ENCODE measurements around the gene KCNC3. TPM values are rescaled to one million over a fixed set of nuclear protein-coding genes. Genes with fewer than 3 reads are reported as not detected.

KCNC3 gene
- total RNA-seq (1 to 10 TPM; 1.6 to 3.2 TPM), polyA plus RNA-seq (under 1 TPM; 0.15 to 0.88 TPM)
- long read RNA-seq, donor 1, partial matches to known transcripts, result 0 of 1 reads
- long read RNA-seq, donor 1, other reads (novel, unspliced or antisense), result 1 of 1 reads
- long read RNA-seq, donor 2, partial matches to known transcripts, result 1 of 3 reads
- long read RNA-seq, donor 2, other reads (novel, unspliced or antisense), result 2 of 3 reads

- Histone ChIP-seq H3K27me3 (ENCODE audit: control insufficient read depth in 1 of 2, insufficient read depth in 2 of 2, low read length in 1 of 2) (no peaks in the 10 kb centered on the region), H3K9me3 (ENCODE audit: control insufficient read depth, low read length) (no peaks in the 10 kb centered on the region), H3K4me1 (ENCODE audit: control insufficient read depth in 1 of 2, insufficient read depth in 2 of 2, low read length in 2 of 2) (no peaks in the 10 kb centered on the region), H3K27ac (ENCODE audit: low read depth in 1 of 2, low read length in 2 of 2) (no peak within 1 kb of the TSS), H3K36me3 (ENCODE audit: control insufficient read depth in 1 of 2, insufficient read depth in 2 of 2, low read length in 1 of 2) (no peaks in the 10 kb centered on the region), H3K4me3 (ENCODE audit: low read length in 2 of 2) (peak within 1 kb of the TSS in 1 of 2 donors; percentile 30)
- intact Hi-C loops (cut with DNase I), result loop anchor here in 1 of 2 donors (10.0 kb wide), 1 partner anchor 185 kb away; no protein-coding TSS in a partner anchor
- 1% methylated on average over 38 to 43 of the region's 43 CpGs for WGBS, 2 donors
- ATAC-seq (ENCODE audit: low FRiP score) (peak; percentile 91), DNase-seq (peak; percentile 99 to 100)
These were observed at the start of gene KCNC3 for GRCh38 chr19:50329146-50329925. Gene KCNC3 (minus strand): TSS chr19:50329377. CDS start chr19:50329082, 295 bp downstream.

GRCh38 chr19:50378863-50379236 lies 49.7 kb upstream of the KCNC3 start:
- no peak for ATAC-seq (ENCODE audit: low FRiP score)
- Histone ChIP-seq H3K27ac (ENCODE audit: low read depth in 1 of 2, low read length in 2 of 2) (no peak overlapping the region), H3K4me3 (ENCODE audit: low read length in 2 of 2) (no peak overlapping the region), H3K9me3 (ENCODE audit: control insufficient read depth, low read length) (no peaks in the 10 kb centered on the region), H3K4me1 (ENCODE audit: control insufficient read depth in 1 of 2, insufficient read depth in 2 of 2, low read length in 2 of 2) (no peaks in the 10 kb centered on the region), H3K36me3 (ENCODE audit: control insufficient read depth in 1 of 2, insufficient read depth in 2 of 2, low read length in 1 of 2) (peaks cover 0 to 14% of the 10 kb centered on the region in 2 donors), H3K27me3 (ENCODE audit: control insufficient read depth in 1 of 2, insufficient read depth in 2 of 2, low read length in 1 of 2) (no peaks in the 10 kb centered on the region)
- intact Hi-C loops (cut with DNase I), result no loop called here
- DNase-seq, result no peak
- 91% methylated on average over 10 of the region's 10 CpGs for WGBS, 2 donors

DNA sequence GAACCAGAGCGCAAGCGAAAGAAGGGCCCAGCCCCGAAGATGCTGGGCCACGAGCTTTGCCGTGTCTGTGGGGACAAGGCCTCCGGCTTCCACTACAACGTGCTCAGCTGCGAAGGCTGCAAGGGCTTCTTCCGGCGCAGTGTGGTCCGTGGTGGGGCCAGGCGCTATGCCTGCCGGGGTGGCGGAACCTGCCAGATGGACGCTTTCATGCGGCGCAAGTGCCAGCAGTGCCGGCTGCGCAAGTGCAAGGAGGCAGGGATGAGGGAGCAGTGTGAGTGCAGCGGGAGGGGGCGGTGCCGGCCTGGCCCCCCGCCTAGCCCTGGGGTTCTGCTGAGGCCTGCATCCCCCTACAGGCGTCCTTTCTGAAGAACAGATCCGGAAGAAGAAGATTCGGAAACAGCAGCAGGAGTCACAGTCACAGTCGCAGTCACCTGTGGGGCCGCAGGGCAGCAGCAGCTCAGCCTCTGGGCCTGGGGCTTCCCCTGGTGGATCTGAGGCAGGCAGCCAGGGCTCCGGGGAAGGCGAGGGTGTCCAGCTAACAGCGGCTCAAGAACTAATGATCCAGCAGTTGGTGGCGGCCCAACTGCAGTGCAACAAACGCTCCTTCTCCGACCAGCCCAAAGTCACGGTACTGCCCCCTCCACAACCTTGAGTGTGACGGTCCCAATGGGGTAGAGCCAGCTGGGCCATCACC lies 49.1 kb upstream of the KCNC3 start:
- intact Hi-C loops (cut with DNase I), result no loop called here
- Histone ChIP-seq H3K4me1 (ENCODE audit: control insufficient read depth in 1 of 2, insufficient read depth in 2 of 2, low read length in 2 of 2) (no peaks in the 10 kb centered on the region), H3K27ac (ENCODE audit: low read depth in 1 of 2, low read length in 2 of 2) (no peak overlapping the region), H3K9me3 (ENCODE audit: control insufficient read depth, low read length) (no peaks in the 10 kb centered on the region), H3K4me3 (ENCODE audit: low read length in 2 of 2) (no peak overlapping the region), H3K36me3 (ENCODE audit: control insufficient read depth in 1 of 2, insufficient read depth in 2 of 2, low read length in 1 of 2) (peaks cover 0 to 14% of the 10 kb centered on the region in 2 donors), H3K27me3 (ENCODE audit: control insufficient read depth in 1 of 2, insufficient read depth in 2 of 2, low read length in 1 of 2) (no peaks in the 10 kb centered on the region)
- ATAC-seq (ENCODE audit: low FRiP score) (no peak), DNase-seq (no peak)
- 92 to 94% methylated on average over 36 of the region's 36 CpGs for WGBS, 2 donors

DNA sequence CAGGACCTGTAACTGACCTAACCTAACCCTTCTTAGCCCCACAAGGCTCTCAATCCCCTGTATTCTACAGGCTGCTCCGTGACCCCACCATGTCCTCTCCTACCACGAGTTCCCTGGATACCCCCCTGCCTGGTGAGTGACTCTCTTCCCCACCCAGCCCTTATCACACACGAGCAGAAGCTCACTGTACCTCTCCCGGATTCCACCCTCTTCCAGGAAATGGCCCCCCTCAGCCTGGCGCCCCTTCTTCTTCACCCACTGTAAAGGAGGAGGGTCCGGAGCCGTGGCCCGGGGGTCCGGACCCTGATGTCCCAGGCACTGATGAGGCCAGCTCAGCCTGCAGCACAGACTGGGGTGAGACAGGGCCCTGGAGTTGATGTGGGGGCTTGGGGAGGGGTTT lies 48.3 kb upstream of the KCNC3 start:
- no peak overlapping the region for H3K27ac ChIP-seq (ENCODE audit: low read depth in 1 of 2, low read length in 2 of 2)
- DNase-seq, result no peak
- intact Hi-C loops (cut with DNase I), result no loop called here
- H3K36me3 ChIP-seq (ENCODE audit: control insufficient read depth in 1 of 2, insufficient read depth in 2 of 2, low read length in 1 of 2), result peaks cover 0 to 14% of the 10 kb centered on the region in 2 donors
- no peaks in the 10 kb centered on the region for H3K9me3 ChIP-seq (ENCODE audit: control insufficient read depth, low read length)
- H3K4me3 ChIP-seq (ENCODE audit: low read length in 2 of 2), result no peak overlapping the region
- H3K27me3 ChIP-seq (ENCODE audit: control insufficient read depth in 1 of 2, insufficient read depth in 2 of 2, low read length in 1 of 2), result no peaks in the 10 kb centered on the region
- ATAC-seq (ENCODE audit: low FRiP score), result no peak
- H3K4me1 ChIP-seq (ENCODE audit: control insufficient read depth in 1 of 2, insufficient read depth in 2 of 2, low read length in 2 of 2), result no peaks in the 10 kb centered on the region
- WGBS, 2 donors, result 66 to 78% methylated on average over 9 of the region's 9 CpGs

DNA sequence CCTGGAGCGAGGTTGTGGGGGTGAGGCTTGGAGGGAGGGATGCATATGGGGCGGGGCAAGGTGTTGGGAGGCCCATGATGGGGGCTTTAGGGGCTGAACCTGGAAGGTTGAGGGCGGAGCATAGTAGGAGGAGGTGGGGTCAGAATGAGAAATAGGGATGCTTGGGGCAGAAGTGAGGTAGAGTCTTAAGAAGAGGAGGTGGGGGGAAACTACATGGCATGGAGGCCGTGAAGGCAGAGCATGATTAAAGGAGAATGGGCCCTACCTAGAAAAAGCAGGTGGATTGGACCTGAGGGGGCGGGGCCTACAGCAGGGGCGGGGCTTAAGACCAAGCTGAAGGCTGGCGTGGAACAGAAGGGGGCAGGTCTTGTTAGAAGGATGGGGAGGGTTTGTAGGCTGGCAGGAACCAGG lies 47.9 kb upstream of the KCNC3 start:
- Histone ChIP-seq H3K9me3 (ENCODE audit: control insufficient read depth, low read length) (no peaks in the 10 kb centered on the region), H3K4me1 (ENCODE audit: control insufficient read depth in 1 of 2, insufficient read depth in 2 of 2, low read length in 2 of 2) (no peaks in the 10 kb centered on the region), H3K27me3 (ENCODE audit: control insufficient read depth in 1 of 2, insufficient read depth in 2 of 2, low read length in 1 of 2) (no peaks in the 10 kb centered on the region), H3K27ac (ENCODE audit: low read depth in 1 of 2, low read length in 2 of 2) (no peak overlapping the region), H3K36me3 (ENCODE audit: control insufficient read depth in 1 of 2, insufficient read depth in 2 of 2, low read length in 1 of 2) (peaks cover 0 to 14% of the 10 kb centered on the region in 2 donors), H3K4me3 (ENCODE audit: low read length in 2 of 2) (no peak overlapping the region)
- ATAC-seq (ENCODE audit: low FRiP score) (peak; percentile 4), DNase-seq (no peak)
- WGBS, 2 donors, result 34 to 41% methylated on average over 7 of the region's 7 CpGs
- intact Hi-C loops (cut with DNase I), result no loop called here

DNA sequence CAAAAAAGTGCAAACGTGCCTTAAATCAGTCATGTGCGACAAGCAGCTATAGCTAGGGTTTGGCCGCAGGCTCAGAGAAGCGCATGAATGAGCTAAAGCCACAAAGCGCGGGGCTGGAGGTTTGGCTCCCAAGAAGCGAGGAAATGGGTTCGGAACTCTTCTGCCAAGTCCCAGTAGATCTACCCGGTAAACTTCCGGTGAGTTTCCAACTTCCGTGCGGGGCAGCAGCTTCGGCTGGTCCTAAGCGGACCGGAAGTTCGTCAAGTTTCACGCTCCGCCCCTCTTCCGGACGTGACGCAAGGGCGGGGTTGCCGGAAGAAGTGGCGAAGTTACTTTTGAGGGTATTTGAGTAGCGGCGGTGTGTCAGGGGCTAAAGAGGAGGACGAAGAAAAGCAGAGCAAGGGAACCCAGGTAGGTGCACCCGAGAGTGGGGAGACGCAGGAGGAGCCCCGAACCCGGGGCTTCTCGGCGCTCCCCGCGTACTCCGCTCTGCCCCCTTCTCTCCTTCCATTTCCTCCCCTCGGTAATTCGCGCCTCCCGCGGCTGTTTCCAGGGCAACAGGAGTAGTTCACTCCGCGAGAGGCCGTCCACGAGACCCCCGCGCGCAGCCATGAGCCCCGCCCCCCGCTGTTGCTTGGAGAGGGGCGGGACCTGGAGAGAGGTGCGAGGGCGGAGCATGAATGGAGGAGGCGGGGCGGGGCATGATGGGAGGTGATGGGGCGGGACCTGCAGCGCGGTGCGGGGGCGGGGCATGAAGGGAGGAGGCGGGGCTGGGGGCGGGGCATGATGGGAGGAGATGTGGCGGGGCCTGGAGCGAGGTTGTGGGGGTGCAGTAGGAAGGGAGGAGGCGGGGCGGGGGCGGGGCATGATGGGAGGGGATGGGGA lies 47.2 kb upstream of the KCNC3 start, which contains the start of gene NR1H2:
Gene NR1H2 (plus strand): TSS at position 292 of the 885 bp plus-strand sequence. CDS start 1,149 bp downstream, outside the sequence.
- H3K27me3 ChIP-seq (ENCODE audit: control insufficient read depth in 1 of 2, insufficient read depth in 2 of 2, low read length in 1 of 2), result no peaks in the 10 kb centered on the region
- H3K36me3 ChIP-seq (ENCODE audit: control insufficient read depth in 1 of 2, insufficient read depth in 2 of 2, low read length in 1 of 2), result peaks cover 0 to 14% of the 10 kb centered on the region in 2 donors
- intact Hi-C loops (cut with DNase I), result no loop called here
- H3K4me3 ChIP-seq (ENCODE audit: low read length in 2 of 2), result peak within 1 kb of the TSS; percentile 89 to 91
- peak; percentile 96 for ATAC-seq (ENCODE audit: low FRiP score)
- 1% methylated on average over 55 to 67 of the region's 67 CpGs for WGBS, 2 donors
- H3K27ac ChIP-seq (ENCODE audit: low read depth in 1 of 2, low read length in 2 of 2), result peak within 1 kb of the TSS; percentile 92 to 93
- no peaks in the 10 kb centered on the region for H3K4me1 ChIP-seq (ENCODE audit: control insufficient read depth in 1 of 2, insufficient read depth in 2 of 2, low read length in 2 of 2)
- DNase-seq, result peak; percentile 96 to 98
- H3K9me3 ChIP-seq (ENCODE audit: control insufficient read depth, low read length), result no peaks in the 10 kb centered on the region

- ATAC-seq (ENCODE audit: low FRiP score) (no peak), DNase-seq (no peak)
- Histone ChIP-seq H3K27me3 (ENCODE audit: control insufficient read depth in 1 of 2, insufficient read depth in 2 of 2, low read length in 1 of 2) (no peaks in the 10 kb centered on the region), H3K4me1 (ENCODE audit: control insufficient read depth in 1 of 2, insufficient read depth in 2 of 2, low read length in 2 of 2) (no peaks in the 10 kb centered on the region), H3K27ac (ENCODE audit: low read depth in 1 of 2, low read length in 2 of 2) (no peak overlapping the region), H3K36me3 (ENCODE audit: control insufficient read depth in 1 of 2, insufficient read depth in 2 of 2, low read length in 1 of 2) (no peaks in the 10 kb centered on the region), H3K4me3 (ENCODE audit: low read length in 2 of 2) (no peak overlapping the region), H3K9me3 (ENCODE audit: control insufficient read depth, low read length) (no peaks in the 10 kb centered on the region)
- intact Hi-C loops (cut with DNase I), result no loop called here
- WGBS, 2 donors, result 78 to 80% methylated on average over 10 of the region's 10 CpGs
These were observed 42.8 kb upstream of the KCNC3 start for GRCh38 chr19:50371914-50372475.
